A549 treated with AZD2906 at 1 μM for 4 hours (cell line): Measurements from ENCODE around the gene CCNT1. TPM values are rescaled to one million over a fixed set of nuclear protein-coding genes. Genes with fewer than 3 reads are reported as not detected.

ENCODE experiments used
- total RNA-seq: library from RNA; stranded (reverse); fragments of 200-300 nt; extraction: Qiagen RNA extraction; gene quantifications from 5 replicates; pipeline ENCODE4 v1.2.3, GENCODE V29; 2022

Gene CCNT1
- total RNA-seq = 11.9 to 14.0 TPM (median 12.5 TPM) in 5 replicates

DNA sequence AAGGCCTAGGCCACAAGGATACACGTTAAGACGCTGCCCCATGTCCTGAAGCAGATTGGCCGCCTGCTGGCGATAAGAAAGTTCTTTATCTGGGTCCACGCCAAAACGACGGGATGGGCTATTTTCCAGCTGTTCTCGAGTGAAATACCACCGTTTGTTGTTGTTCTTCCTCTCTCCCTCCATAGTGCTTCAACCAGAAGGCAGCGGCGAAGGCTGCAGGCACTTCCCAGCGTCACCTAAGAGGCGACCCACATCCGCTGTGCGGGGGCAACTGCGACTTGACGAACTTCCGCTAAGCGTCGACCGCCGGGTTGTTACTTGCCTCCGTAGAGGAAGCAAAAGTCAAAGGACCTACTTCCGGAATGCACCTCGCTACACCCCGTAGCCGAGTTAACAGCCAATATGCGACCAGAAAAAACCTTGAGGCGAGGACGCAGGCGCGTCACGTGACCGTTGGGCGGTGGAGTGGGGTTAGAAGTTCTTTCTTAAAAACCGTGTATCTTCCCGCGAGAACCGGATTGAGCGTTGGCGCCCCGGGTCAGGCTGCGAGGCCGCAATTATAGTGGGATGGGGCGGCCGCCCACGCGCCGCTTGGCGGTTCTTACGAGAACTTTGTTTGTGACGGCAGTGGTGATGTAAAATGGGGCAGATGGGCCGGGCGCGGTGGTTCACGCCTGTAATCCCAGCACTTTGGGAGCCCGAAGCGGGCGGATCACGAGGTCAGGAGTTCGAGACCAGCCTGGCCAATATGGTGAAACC is at the start of gene CCNT1:
Gene CCNT1, minus strand, starts transcription at position 215 of the 759 bp plus-strand sequence. Its CDS starts 32 bp downstream, at position 183.

DNA sequence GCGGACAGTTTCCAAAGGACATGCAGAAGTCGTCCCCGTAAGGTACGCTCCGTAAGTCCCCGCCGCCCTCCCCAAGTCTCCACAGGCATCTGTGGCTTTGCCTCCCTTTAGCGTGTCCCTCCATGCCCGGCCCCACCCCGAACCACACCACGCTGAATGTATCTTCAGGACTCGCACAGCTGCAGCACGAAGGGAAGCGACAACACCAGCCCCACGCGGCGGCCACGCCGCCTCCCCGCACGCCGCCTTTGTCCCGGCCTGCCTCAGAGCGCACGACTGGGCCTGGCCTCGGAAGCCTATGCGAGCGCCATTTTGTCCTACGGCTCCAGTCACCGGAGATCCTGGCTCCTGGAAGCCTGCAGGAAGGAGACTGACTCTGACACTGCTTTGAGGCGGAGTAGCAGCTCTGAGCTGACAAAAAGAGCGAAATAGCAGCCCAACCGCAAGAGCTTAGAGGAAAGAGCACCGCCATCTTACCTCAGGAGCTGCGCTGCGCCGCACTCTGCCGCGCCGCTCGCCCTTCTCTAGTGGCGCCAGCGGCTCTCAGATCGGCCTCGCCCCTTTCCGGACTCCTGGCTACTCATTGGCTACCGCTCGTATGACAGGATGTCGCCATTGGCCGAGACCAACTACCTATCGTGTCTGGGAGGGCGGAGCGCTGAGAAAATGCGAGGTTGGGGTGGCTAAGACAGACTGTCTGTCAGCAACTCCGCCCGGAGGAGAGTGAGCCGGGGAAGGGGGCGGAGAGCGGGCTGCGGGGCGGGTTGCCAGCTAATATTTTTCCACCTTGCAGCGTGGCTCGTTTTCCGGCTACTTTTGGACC is 34.6 kb downstream of the CCNT1 start, which contains the start of gene KANSL2:
Gene KANSL2, minus strand, starts transcription at position 529 of the 823 bp plus-strand sequence. CDS start 606 bp downstream, outside the sequence.

Other genes starting within 250 kb of the CCNT1 start
- not detected in 5 replicates for gene ANP32D, start 244.1 kb downstream of the CCNT1 start, total RNA-seq
- gene C12orf54, start 234.2 kb downstream of the CCNT1 start, total RNA-seq = not detected in 5 replicates
- not detected in 5 replicates for gene OR8S1, start 191.1 kb downstream of the CCNT1 start, total RNA-seq
- not detected in 5 replicates for gene LALBA, start 146.7 kb downstream of the CCNT1 start, total RNA-seq
- gene KANSL2, start 34.5 kb downstream of the CCNT1 start, total RNA-seq = 36.7 to 51.0 TPM (median 37.1 TPM) in 5 replicates
- gene ADCY6, start 72.4 kb upstream of the CCNT1 start, total RNA-seq = 9.5 to 12.7 TPM (median 11.3 TPM) in 5 replicates
- gene CACNB3, start 101.8 kb upstream of the CCNT1 start, total RNA-seq = 23.8 to 38.2 TPM (median 31.2 TPM) in 5 replicates
- 71.9 to 82.8 TPM (median 75.2 TPM) in 5 replicates for gene DDX23, start 135.5 kb upstream of the CCNT1 start, total RNA-seq
- gene RND1, start 149.2 kb upstream of the CCNT1 start, total RNA-seq = 3.1 to 4.9 TPM (median 3.4 TPM) in 5 replicates
- 48.4 to 61.7 TPM (median 57.5 TPM) in 5 replicates for gene FKBP11, start 208.8 kb upstream of the CCNT1 start, total RNA-seq
- 114 to 159 TPM (median 151 TPM) in 5 replicates for gene ARF3, start 240.8 kb upstream of the CCNT1 start, total RNA-seq